ENCODE measurements around the gene ADAMTSL3.

Gene ADAMTSL3

DNA sequence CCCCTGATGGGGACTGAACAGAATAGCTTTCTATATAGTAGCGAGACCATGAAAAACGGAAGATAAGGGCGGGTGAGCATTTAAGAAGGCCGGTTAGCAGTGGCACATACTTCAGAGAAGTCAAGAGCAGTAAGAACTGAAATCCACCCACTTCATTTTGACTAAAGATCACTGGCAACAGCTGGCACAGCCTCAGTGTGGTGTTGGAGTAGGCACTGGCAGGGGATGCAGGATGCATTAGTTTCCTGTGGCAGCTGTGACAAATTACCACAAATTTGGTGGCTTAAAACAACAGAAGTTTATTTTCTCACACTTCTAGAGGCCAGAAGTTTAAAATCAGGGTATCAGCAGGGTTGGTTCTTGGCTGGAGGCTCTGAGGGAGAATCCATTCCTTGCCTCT, 176.5 kb downstream of the ADAMTSL3 start:
- DNase-seq (ENCODE audit: low spot score), result no peak

DNA sequence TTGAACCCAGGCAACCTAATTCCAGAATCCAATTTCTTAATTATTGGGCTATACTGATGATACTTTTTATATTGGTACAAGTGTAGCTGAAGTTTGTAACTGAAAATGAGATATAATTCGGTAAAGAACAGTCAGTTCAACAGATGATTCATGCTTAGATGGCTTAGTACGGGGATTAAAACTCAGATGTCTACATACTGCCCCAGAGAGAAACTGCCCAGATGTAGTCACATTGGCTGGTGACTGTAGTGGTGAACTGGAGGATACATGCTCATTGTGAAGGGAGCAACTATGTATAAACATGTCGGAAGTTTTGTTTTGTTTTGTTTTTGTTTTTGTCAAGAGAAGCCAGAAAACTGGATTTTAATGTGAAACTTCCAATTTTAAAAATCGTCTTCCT, 179.6 kb downstream of the ADAMTSL3 start:
- no peak for DNase-seq (ENCODE audit: low spot score)

DNA sequence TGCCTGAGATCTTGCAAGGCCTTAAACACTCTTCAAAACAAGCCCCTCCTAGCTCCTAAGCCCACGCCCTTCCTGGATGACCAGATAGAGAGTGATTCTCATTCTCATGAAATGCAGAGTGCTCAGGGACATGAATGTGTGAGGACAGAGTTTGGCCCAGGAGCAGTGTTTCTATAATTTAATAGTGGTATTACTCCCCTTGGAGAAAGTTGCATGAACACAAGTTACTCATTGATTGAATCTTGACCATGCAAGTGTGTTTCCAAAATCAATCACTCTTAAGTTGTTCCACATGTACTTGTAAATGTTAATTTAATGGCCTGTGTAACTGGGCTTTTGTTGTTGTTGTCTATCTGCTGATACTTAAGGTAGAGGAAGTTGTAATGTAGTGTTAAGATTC, 181.6 kb downstream of the ADAMTSL3 start:
- DNase-seq (ENCODE audit: low spot score), result no peak

DNA sequence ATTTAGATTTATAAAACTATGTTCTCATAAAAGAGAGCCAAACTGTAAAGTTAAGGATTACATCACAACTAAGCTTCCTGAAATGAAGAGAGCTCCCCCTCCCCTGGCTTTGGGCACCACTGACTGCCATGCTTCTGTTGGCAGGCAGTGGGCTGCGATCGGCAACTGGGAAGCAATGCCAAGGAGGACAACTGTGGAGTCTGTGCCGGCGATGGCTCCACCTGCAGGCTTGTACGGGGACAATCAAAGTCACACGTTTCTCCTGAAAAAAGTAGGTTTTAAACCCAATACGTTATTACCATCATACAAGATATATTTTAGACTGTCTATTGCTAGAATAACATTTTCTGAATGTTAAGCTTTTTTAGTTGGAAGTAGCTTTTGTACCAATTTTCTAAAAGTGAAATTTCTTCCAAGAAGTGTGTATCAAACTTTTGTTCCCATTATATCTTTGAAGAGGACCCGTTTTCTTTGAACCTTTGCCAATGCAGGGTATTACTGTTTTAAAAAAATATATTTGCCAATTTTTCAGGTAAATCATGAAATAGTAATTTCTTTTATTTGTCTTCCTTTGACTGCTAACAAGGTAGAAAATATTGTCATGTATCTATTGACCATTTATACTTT, 184.1 kb downstream of the ADAMTSL3 start:
- peak; percentile 53 for DNase-seq (ENCODE audit: low spot score)

DNA sequence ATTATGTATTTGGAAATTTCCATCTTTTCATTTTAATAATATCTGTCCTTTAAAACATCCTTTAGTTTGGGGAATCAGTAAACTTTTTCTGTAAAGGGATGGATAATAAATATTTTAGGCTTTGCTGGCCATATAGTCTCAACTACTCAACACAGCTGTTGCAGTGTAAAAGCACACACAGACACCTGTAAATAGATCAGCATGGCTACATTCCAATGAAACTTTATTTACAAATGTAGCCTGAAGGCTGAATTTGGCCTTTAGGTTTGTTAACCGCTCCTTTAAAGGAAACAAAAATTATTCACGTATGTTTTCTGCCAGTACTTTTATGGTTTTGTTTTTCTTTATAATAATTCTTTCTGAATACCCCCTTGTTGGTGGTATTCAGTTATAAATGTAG, 184.8 kb downstream of the ADAMTSL3 start:
- no peak for DNase-seq (ENCODE audit: low spot score)

DNA sequence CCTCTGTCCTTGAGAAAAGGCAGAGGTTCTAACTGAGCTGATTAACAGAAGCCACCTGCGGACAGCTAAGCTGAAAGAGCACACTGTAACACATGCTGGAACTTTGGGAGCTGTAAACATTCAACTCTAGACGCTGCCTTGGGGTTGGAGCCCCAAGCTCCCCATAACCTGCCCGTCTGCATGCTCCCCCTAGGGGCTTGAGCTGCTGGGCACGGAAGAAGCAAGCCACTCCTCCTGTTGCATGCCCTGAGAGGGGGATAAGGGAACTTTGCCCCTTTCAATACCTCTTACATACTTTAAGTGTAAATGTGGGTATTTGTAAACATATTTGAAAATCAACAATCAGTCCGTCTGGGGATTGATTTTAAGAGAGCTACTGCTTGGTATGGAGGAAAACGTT, 188.4 kb downstream of the ADAMTSL3 start:
- DNase-seq (ENCODE audit: low spot score), result no peak

DNA sequence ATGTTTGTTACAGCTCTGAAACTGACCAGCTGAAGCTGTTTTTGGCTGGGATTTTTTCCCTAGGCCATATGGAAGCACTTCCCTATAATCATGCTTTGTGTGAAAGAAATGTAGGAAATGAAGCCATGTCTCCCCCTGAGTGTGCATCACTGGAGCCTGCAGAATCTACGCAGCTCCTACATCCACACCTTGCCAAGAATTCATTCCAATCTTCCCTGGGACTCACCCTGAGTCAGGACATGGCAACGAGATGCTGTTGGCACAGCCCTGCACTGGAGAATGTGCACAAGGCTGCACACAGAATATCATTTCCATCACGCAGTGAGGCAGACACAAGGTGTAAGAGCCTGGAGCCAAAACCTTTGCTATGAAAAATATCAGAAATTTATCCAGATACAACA, 189.5 kb downstream of the ADAMTSL3 start:
- DNase-seq (ENCODE audit: low spot score), result no peak

DNA sequence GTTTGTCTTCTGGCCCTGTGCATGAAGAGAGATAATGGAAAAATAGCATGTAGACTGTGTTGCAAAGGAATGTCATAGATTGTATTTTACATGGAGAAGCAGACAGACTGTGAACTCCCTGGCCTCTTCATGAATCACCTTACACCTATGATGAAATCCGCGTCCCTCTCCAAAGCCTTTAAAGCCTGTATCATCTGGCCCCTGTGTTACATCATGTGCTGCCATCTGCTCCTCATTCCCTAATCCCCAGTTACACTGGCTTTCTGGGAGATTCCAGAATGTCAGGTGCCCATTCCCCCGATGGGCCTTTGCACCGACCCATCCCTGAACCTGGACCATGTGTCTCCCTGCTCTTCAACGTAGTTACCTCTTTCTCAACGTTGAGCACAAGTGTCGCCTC, 190.8 kb downstream of the ADAMTSL3 start:
- DNase-seq (ENCODE audit: low spot score), result no peak

DNA sequence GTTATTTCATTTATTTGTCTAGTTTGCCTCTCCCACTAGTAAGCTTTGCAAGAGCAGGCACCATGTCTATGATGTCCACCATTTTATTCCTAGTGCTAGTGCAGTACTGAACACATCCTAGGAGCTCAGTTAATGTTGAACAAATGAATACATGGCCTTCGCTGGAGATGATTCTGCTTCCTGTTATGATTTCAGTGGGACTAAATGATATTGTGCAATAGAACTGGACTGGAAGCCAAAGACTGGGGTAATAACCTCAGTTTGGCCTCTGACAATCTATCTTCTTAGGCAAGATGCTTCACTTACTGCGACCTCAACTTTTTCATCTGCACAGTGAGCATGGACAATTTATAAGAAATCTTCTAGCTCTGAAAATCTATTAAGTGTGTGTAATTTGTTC, 191.3 kb downstream of the ADAMTSL3 start:
- DNase-seq (ENCODE audit: low spot score), result no peak

DNA sequence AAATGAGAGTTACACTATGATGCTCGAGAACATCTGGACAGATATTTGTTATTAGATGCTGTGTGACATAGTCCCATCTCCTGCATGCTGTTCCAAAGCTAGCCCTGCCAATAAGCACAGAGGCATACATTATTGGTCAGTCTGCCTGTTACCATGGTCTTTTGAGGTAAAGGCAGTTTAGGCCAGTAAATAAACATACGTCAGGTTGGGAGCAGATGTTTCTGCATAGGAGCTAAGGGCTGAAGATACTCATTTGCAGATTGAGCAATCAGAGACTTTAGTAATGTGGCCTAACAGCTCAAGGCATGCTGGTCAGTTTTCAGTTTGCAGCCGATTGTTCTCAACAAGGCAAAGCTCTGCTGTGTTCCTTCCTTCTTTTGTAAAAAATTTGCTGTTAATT, 192.9 kb downstream of the ADAMTSL3 start:
- DNase-seq (ENCODE audit: low spot score), result no peak

DNA sequence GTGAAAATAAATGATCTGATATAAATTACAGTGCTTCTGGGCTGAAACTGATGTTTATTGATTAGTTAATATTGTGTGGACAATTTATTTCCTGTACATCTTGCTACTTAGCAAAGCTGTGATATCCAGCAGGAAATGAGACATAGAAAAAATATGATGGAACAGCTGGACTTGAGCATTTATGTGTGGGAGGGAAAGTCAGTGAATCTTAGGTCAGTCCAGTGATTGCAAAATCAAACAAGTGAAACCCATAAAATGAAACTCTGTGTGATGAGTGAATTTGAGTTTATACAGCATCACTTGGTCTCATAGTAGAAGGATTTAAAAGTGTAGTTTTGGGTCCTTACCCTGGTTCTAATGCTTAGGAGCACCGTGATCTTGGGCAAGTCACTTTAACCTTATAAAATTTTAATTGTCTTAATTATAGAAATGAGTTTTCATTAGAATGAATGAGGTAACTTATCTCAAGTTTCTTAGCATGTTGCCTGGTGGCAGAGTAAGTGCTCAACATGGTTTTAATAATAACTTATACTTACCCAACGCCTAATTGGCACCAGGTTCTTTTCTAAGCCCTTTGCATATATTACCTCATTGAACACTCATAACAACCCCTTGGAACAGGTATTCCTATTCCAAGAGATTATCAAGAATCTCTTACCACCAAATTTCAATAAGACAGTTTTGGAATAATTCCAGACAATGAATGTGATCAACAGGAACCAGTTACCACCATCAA, 194.6 kb downstream of the ADAMTSL3 start:
- DNase-seq (ENCODE audit: low spot score), result no peak

DNA sequence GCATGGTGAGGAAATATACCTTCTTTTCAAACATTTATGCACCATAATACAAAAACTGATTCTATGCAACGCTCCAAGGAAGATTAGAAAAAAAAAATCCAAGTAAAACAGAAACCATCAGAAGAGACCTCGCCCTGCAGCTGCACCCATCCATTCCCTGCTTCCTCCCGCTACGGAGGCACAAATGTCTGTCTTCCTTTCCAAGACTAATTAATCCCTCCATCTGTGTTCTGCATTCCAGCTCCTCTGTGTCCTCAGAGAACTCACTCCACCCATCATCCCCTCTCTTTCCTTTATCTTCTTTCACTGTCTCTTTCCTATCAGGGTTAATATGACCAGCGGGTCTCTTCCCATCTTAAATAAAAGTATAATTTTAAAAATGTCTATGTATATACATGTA, 196.1 kb downstream of the ADAMTSL3 start:
- no peak for DNase-seq (ENCODE audit: low spot score)

DNA sequence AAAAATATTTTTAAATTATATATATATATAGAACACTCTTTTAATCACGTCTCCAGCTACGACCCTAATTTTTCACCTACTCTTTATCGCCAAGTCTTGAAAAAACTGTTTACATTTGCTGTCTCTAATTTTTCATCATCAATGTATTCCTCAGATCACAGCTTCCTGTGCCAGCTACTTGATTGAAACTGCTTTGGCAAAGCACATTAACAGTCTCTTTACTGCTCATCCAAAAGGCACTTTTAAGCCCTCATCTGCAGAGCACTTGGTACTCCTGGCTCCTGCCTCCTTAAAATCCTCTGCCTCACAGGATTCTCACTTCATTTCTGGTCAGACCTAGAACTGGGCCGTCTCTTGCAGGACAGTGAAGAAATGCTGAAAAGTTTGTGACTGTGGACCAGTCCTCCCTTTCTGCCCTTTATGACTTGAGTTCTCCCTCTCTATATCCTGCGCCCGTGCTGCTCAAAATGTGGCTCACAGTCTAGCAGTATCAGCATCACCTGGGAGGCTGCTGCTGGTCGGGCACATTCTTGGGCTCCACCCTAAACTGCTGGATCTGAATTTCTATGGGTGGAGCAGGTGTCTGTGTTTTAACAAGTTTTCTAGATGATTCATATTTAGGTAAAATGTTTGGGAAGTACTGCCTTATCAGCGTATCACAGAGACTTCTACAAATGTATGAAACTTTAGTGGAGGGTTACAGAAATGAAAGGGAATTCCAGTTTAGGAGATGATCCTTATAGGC, 196.8 kb downstream of the ADAMTSL3 start:
- no peak for DNase-seq (ENCODE audit: low spot score)

DNA sequence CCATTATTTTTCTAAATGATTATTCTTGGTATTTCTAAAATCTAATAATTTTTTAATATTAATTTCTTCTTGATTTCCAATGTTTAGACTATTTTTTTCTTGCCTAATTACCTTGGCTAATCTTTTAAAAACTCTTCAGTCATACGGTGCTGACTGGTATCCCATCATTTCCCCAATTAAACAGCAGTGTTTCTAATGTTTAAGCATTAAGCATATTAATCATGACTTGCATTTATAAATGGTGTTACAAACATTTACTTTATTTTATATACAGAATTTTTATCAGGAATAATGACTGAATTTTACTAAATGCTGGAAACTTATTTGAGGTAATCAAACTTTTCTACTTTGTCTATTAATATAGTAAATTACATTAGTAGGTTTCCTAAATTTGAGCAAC, 199.3 kb downstream of the ADAMTSL3 start:
- no peak for DNase-seq (ENCODE audit: low spot score)

DNA sequence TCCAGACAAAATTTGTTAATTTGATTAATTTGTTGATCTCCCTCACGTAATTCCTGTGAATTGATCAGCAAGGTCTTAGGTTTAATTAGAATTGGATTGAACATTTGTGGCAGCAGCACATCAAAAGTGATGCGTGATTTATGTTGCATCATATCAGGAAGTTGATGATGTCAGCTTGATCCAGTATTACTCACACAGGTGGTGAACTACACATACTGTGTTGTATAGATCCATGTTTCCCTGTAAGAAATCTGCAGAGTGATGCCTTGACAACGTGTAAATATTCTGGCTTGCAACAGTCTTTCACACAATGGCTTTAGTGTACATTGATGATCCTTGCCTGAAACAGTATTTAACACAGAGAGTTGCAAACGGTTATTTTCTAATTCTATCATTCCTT, 200.4 kb downstream of the ADAMTSL3 start:
- DNase-seq (ENCODE audit: low spot score), result no peak

DNA sequence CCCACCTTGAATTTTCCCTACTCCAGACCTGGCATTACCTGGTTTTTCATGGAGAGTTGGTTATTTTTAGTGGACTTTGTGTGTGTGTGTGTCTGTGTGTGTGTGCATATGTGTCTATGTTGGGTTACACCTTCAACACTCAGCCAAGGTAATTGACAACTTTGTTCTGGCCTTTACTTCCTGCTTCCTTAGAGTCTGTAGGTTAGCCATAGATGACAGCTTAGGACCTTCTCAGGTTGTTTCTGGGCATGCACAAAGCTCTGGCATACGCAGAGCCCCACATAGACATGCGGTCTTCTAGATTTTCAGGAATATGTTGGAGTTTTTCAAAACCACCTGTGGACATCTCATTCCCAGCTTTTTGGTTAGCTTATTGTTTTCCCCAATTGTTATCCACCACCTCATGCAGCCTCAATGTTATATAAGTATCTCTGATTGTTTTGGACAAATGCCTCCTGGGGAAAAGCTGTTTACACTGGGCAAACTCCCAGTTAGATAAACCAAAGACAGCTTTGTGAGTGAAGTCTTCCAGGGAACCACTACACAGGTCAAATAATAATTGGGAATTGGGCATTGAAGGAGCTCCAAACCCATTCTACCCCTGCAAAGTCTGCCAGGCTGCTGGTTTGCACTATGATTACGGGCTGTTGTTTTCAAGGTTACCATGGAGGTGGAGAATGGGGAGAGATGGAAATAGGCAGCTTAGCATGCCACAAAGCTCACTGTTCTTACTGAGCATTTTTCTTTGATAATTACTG, 201.2 kb downstream of the ADAMTSL3 start:
- DNase-seq (ENCODE audit: low spot score), result no peak

DNA sequence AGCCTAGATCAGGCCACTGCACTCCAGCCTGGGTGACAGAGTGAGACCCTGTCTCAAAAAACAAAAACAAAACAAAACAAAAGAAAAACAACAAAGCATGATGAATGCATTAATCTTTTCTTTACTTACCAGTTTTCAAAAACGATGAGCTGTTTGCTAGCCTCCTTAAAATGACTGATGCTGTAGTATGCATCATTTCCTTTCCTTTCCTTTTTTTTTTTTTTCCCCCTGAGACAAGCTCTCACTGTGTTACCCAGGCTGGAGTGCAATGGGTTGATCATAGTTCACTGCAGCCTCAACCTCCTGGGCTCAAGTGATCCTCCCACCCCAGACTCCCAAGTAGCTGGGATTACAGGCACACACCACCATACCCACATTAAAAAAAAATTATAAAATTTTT, 202.0 kb downstream of the ADAMTSL3 start:
- DNase-seq (ENCODE audit: low spot score), result no peak

DNA sequence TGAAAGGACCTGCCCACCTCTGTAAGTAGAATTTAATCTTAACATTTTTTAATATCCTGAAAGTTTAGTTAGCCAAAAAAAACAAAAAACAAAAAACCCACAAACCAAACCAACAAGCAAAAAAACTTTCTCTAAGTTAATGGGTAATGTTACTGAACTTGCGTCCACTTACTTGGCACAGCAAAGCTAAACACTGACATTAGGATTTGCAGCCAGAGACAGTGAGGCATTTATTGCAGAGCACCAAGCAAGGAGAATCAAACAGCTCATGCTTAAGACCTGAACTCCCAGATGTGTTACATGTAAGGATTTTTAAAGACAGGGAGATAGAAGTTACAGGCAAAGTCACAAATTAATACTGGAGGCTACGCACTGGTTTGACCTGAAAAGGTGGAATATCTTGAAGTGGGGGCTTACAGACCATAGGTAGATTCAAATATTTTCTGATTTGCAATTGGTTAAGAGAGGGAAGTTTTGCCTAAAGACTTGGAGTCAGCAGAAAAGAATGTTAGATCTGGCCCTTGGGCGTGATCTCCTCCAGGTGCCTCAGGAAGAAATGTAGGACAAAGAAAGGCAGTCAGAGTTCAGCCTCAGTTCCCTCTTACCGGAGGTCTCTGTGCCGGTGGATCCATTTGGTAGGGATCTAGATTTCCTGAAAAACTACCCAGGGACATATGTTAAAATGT, 205.0 kb downstream of the ADAMTSL3 start:
- DNase-seq (ENCODE audit: low spot score), result no peak

DNA sequence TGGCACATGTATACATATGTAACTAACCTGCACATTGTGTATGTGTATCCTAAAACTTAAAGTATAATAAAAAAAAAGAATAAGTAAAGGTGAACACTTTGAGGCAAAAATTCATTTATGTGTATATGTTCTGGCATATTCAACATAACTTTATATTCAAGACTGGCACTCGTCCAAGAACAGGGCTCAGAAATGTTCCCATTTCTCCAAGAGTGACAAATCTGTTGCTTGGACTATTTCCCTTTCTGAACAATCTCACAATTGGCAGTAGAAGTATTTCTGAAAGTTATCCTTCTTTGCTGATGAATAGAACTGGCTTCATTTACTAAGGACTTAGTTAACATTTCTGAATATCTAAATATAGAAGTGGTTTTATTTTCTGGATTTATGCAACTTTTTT, 212.8 kb downstream of the ADAMTSL3 start:
- no peak for DNase-seq (ENCODE audit: low spot score)

DNA sequence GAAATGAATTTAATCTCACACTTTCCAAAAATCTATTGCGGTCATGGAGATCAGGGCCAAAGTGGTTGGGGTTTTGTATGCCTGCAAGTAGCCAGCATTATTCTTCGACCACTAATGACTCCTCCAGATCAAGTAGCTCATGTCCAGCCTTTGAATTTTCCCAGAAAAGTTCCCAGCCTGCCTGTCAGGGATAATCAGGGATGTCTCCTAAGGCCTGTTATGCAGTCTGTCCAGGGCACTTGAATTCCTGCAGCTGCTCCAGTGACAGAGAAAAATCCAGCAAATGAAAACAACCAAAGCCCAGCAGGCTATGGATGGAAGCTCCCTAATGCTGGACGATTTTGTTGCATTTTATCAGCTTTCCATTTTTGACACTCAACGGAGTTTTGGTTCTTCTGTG, 215.4 kb downstream of the ADAMTSL3 start:
- no peak for DNase-seq (ENCODE audit: low spot score)

DNA sequence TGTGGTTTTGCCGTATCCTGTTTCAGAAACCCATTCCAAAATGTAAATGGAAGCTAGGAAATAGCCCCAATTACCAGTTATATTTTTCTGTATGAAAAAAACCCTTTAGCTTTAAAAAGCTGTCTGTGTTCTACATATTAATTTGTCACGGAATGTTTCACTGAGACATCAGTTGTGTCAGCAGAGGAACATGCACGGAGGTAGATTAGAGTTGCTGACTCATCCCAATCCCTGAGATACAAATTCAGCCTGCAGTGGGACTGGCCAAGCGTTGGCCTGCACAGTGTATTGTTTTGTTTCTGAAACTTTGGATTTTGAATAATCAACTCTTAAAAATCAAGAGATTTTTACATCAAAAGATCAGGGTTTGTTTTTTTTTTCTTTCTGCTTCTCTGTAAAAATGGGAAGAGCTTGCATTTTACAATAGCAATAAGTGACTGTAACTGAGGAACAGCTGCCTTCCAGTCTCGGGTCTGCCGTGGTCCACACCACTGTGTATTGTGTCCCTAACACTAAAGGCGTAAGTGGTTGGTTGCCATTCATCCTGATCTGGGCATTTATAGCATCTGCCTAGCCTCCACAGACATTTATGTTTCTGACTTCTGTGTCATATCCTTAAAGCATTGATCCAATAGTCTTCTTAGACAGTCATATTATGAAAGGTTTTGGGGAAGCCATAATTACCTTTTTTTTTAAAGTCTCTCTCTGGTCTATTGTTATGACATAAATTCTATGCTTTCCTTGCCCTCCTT, 218.1 kb downstream of the ADAMTSL3 start:
- no peak for DNase-seq (ENCODE audit: low spot score)

All from HuH-7 (cell line).